Measurements from ENCODE around the gene LRCOL1.

The LRCOL1 gene

GRCh38 chr12:132582582-132583410 lies 27.6 kb downstream of the LRCOL1 start:
- Histone ChIP-seq H3K4me3 (replicated peaks; ENCODE audit: low read depth, low read length) (no peak overlapping the region), H3K36me3 (ENCODE audit: control insufficient read depth, insufficient read depth, low read length) (peaks cover 4% of the 10 kb centered on the region), H3K27me3 (replicated peaks; ENCODE audit: control insufficient read depth, insufficient read depth, low read length) (no peaks in the 10 kb centered on the region)
- DNase-seq (ENCODE audit: extremely low read depth, insufficient read length) = no peak
- TF ChIP-seq CTCF (IDR thresholded peaks at IDR 0.05; ENCODE audit: insufficient read depth, low read length, poor library complexity, severe bottlenecking) = no peak

- no peaks in the 10 kb centered on the region for H3K27me3 ChIP-seq (replicated peaks; ENCODE audit: control insufficient read depth, insufficient read depth, low read length)
- no peak for TF ChIP-seq CTCF (IDR thresholded peaks at IDR 0.05; ENCODE audit: insufficient read depth, low read length, poor library complexity, severe bottlenecking)
- no peak for DNase-seq (ENCODE audit: extremely low read depth, insufficient read length)
- H3K36me3 ChIP-seq (ENCODE audit: control insufficient read depth, insufficient read depth, low read length) = peaks cover 4% of the 10 kb centered on the region
- H3K4me3 ChIP-seq (replicated peaks; ENCODE audit: low read depth, low read length) = no peak overlapping the region
Measured at GRCh38 chr12:132582058-132582420, 28.3 kb downstream of the LRCOL1 start.

- no peak for DNase-seq (ENCODE audit: extremely low read depth, insufficient read length)
- Histone ChIP-seq H3K4me3 (replicated peaks; ENCODE audit: low read depth, low read length) (no peak overlapping the region), H3K27me3 (replicated peaks; ENCODE audit: control insufficient read depth, insufficient read depth, low read length) (no peaks in the 10 kb centered on the region), H3K36me3 (ENCODE audit: control insufficient read depth, insufficient read depth, low read length) (peaks cover 4% of the 10 kb centered on the region)
- no peak for TF ChIP-seq CTCF (IDR thresholded peaks at IDR 0.05; ENCODE audit: insufficient read depth, low read length, poor library complexity, severe bottlenecking)
Measured at GRCh38 chr12:132581348-132582057, 28.9 kb downstream of the LRCOL1 start.

- DNase-seq (ENCODE audit: extremely low read depth, insufficient read length) = no peak
- Histone ChIP-seq H3K36me3 (ENCODE audit: control insufficient read depth, insufficient read depth, low read length) (peaks cover 4% of the 10 kb centered on the region), H3K4me3 (replicated peaks; ENCODE audit: low read depth, low read length) (no peak overlapping the region), H3K27me3 (replicated peaks; ENCODE audit: control insufficient read depth, insufficient read depth, low read length) (no peaks in the 10 kb centered on the region)
- no peak for TF ChIP-seq CTCF (IDR thresholded peaks at IDR 0.05; ENCODE audit: insufficient read depth, low read length, poor library complexity, severe bottlenecking)
Measured at GRCh38 chr12:132580701-132581292, 29.6 kb downstream of the LRCOL1 start.

GRCh38 chr12:132579744-132580143 lies 30.6 kb downstream of the LRCOL1 start:
- no peak for DNase-seq (ENCODE audit: extremely low read depth, insufficient read length)
- peaks cover 4% of the 10 kb centered on the region for H3K36me3 ChIP-seq (ENCODE audit: control insufficient read depth, insufficient read depth, low read length)
- H3K4me3 ChIP-seq (replicated peaks; ENCODE audit: low read depth, low read length) = no peak overlapping the region
- H3K27me3 ChIP-seq (replicated peaks; ENCODE audit: control insufficient read depth, insufficient read depth, low read length) = no peaks in the 10 kb centered on the region
- no peak for TF ChIP-seq CTCF (IDR thresholded peaks at IDR 0.05; ENCODE audit: insufficient read depth, low read length, poor library complexity, severe bottlenecking)

Measured in GM06990 (cell line).